ENCODE measurements around the gene KBTBD12.

KBTBD12 gene

DNA sequence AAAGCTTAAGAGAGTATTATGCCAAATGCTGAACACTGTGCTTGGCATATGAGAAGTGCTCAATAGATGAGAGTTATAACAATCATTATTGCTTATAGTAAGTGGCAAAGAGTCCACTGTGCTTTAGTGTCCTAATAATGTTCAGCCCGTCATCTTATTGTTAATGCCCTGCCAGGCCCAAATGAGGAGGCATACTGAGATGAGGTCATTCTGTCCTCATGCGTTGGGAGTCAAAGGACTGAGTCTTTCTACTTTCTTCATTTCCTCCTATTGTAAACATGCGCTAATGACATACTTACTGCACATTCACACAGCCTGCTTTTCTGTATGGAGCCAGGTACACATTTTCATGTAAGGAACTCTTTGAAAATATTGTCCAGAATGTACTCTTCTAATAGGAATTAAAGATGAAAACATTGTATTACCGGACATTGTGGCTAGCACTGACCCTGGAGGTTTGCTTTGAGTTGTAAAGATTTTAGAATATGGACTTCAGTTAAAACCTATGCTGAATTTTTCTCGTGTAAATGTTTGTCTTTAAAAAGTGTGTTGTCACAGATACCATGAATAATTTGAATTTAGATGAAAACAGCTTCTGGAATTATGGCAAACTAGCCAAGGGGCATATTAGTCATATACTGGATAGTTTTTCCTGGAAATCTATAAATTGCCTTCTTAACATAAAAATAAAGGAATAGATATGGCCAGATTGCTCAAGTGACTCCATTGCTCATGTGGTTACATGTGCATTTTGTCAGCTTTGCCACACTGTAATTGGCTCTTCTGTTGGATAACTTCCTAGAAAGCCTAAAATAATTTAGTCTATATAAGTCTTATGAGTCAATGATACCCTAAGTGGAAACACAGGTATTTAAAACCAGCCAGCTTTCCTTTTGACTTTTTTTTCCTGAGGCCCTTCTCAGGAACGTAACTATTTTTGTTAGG is 38.3 kb downstream of the KBTBD12 start:
- DNase-seq (ENCODE audit: low read depth in 2 of 2): no peak

DNA sequence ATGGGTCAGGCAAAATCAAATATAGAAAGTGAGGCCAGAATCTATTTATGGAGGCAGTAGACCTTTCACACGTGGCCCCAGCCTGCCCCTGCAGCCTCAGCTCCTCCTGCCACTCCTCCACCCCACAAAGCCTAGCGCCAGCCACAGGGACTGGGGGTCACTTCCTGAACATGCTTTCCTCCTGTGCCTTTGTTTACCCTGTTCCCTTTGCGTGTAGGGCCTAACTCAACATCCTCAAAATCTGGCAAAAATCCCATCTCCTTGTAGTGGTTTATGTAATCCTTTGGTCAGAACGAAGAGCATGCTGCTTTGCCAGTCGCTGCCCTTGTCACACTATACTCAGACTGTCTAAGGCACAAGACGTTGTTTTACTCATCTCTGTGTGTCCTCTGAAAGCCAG is 39.6 kb downstream of the KBTBD12 start:
- DNase-seq (ENCODE audit: low read depth in 2 of 2): no peak

DNA sequence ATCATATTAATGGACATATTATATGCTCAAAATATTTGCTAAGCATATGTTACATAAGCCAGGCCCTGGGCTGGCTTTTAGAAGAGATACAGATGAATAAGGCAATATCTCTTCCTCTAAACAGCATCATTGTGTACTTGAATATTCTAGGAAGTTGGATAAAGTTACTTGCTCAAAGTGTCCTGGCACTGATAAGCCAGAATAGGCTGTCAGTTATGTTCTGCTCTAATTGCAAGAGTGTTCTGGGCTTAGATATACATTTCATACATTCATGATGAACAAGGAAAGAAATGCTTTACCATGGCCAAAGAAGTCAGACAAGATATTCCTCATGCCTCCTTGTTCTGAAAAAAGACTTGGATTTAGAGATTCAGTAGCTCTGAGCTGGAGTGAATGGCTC is 40.7 kb downstream of the KBTBD12 start:
- DNase-seq (ENCODE audit: low read depth in 2 of 2): no peak

DNA sequence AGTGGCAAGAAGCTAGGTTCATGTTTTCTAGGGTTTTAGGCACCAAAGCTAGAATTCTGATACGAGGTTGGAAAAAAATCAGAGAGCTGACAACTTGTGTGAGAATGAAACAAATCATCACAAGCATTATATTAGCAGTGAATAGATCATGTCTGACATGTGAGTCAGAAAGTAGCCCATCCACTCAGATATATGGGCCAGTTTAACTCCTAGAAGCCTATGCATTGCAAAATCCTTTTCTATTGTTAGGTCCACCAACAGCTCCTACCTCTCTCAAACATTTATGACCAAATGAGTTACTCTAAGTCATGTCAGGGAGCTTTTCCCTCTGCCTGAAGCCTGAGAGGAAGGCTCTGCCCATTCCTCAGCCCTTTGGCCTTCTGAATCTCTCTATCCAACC is 44.0 kb downstream of the KBTBD12 start:
- no peak for DNase-seq (ENCODE audit: low read depth in 2 of 2)

DNA sequence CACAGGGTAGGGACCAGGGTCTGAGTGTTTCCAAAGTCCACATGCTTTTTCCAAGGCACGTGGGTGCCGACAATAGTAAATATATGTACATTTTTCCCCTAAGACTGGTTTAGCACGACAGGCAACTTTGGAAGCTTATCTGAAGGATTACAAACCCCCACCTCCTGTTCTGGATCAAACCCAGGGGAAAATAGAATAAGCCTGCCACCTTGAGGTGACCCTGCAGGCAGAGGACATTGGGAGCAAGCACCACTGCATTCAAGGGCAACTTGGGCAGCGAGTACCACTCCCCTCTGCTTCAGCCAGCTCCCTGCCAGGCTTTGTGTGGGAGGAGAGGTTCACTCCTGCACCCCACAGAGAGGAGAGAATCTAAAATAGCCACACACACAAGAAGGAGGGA is 44.8 kb downstream of the KBTBD12 start:
- DNase-seq (ENCODE audit: low read depth in 2 of 2): no peak

DNA sequence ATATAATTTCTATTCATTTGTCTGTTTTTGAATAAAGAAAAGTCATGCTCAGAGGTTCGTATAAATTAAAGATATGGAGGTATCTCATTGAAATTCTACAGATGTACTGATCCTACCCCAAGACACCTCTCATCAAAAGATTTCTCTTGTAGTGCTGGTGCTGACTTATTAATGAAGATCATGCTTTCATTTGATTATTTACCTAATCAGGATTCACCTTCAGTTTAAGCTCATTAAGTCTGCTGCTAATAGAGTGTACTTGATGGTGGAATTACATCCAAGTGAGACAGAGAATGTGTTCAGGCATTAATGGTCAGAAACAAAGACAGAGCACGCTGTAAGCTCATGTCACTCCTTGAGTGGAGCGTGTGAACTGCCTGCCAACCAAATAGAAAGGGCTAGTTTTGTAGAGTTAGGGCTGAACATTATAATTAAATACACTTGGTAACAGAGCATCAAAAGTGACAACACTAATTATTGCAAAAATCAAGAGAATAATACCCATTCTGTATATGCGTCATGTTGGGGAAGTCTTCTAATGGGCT is 45.5 kb downstream of the KBTBD12 start:
- DNase-seq (ENCODE audit: low read depth in 2 of 2): no peak

DNA sequence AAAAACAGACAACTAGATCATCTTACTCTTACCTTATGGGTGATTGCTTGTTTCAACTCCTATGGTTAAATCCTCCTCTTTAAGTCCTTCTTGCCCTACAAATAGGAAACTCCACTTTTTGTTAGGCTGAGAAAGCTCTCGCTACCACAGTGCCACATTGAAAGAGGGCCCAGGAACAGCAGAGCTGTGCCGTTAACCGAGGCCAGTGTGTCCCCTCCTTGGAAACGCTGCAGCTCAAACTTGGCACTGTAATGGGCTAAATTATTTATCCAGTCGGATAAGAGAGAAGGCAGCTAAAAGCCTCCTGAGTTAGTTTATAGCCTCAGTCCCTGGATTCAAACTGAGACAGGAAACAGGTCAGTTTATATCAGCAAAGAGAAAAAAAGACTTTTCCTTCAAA is 46.1 kb downstream of the KBTBD12 start:
- DNase-seq (ENCODE audit: low read depth in 2 of 2): no peak

DNA sequence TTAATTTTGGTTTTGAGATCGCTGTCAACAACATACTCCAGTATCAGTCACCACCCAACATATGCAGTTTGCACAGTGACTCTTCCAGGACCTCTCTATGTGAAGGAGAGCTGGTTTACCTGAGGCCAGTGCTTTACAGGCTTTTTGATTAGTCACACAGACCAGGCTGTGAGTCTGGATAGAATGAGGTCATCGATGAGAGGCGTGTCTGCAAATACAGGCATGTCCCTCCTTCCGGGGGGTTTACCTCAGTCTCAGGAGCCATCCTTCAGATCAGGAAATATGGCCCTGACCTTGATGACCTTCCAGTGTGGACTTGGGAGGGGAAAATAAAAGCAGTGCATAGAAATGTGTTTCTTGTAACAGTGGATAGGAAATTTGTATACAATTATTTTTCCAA is 46.9 kb downstream of the KBTBD12 start:
- no peak for DNase-seq (ENCODE audit: low read depth in 2 of 2)

DNA sequence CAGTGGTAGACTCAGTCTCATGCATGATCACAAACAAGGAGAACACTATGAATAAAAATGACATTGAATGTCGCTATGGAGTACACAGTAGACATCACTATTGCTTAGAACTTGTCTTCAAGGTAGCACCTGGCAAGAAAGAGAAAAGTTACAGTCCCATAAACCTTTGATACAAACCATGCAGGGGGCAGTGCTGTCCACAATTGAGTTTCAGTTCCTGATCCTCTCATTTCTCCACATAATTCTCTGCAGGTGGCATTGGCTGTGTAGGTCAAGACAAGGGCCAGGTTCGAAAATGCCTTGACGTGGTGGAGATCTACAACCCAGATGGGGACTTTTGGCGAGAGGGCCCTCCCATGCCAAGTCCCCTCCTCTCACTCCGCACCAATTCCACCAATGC is 47.9 kb downstream of the KBTBD12 start:
- no peak for DNase-seq (ENCODE audit: low read depth in 2 of 2)

DNA sequence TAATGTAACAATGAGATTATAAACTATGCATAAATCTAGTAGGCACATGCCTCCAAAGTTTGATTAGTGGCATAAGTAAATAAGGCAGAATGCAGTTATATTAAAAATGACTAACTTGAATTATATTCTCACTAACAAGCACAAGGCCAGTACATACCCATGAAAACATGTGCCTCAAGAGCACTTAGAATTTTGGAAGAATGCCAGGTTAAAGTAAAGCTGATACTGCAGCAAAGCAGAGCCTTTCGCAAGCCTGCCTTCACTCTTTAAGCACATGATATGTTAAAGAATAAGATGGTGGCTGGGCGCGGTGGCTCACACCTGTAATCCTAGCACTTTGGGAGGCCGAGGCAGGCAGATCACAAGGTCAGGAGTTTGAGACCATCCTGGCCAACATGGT is 49.0 kb downstream of the KBTBD12 start:
- DNase-seq (ENCODE audit: low read depth in 2 of 2): no peak

DNA sequence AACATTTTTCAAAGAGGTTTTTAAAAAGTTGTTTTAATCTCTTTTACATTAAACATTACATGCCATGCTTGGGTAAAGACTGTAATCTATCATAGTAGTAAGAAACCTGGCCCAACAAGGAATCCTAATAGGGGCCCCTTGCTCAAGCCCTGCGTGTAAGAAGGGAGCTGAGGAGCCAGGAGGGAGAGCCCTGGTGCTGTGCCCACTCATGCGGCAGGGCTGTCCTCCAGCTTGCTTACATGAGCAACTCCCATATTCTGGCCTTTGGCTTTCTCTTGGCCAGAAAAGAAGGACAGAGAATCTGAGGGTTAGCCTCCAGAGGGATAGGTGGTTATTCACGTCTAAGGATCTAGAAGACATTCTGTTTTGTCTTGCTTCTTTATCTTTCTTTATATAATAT is 49.8 kb downstream of the KBTBD12 start:
- DNase-seq (ENCODE audit: low read depth in 2 of 2): no peak

DNA sequence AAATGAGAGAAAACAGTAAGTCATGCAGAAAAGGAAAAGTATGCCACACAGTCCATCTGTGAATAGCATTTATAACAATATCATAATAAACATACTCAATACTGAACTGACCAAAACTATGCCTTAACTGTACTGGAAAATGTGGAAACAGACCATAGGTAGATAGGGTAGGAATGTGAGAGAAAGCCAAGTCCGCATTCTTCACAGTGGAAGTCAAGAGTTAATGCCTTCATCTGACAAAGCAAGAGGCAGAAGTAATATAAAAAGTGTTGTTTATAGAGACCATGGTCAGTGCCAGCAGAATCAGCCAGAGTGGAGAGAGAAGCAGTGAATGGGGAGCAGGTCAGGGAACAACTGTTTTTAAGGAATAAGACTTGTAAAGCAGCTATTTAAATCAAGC is 52.3 kb downstream of the KBTBD12 start:
- no peak for DNase-seq (ENCODE audit: low read depth in 2 of 2)

DNA sequence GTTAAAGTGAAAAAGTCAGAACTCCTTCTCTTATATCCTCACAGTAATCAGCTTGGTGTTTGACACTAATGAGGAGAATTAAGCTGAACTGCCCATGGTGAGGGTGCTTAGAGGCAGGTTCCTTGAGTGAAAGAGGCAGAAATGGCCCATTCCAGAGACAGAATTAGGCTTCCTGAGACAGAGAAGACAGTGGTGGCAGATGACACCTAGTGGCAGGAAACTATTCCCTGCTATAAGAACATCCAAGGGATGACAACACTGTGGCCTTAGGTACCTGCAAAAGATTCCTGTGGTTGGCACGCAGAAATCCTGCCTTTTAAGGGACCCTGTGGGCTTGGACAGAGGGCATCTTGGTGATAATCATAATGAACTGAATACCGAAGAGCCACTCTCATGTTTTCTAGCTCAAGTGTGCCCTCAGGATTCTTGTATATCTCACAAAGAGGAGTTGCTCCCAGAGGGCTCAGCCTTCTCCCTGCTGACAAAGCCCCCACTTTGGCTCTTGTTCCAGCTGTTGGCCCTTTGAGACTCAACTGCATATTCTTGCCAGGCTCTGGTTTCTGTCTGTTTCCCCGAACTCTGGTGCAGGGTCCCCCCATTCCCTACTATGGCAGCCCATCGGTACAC is 56.0 kb downstream of the KBTBD12 start:
- DNase-seq (ENCODE audit: low read depth in 2 of 2): no peak

DNA sequence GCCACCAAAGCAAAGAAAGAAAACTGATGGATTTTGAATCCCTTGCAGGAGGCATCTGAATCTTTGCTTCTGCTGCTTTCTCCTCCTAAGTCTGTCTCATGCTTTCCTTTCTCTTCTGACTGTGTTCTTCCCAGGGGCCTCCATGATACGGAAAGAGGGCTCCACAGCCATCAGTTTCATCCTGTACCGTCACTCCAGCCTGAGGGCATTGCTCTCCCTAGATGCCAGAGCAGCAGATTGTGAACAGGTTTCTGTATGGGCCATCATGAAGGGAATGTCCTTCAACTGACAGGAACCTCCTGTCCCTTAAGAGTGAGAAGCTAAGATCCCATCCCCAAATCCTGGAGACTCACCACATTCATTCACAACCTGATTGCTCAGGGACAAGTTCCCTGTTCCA is 59.2 kb downstream of the KBTBD12 start:
- no peak for DNase-seq (ENCODE audit: low read depth in 2 of 2)

DNA sequence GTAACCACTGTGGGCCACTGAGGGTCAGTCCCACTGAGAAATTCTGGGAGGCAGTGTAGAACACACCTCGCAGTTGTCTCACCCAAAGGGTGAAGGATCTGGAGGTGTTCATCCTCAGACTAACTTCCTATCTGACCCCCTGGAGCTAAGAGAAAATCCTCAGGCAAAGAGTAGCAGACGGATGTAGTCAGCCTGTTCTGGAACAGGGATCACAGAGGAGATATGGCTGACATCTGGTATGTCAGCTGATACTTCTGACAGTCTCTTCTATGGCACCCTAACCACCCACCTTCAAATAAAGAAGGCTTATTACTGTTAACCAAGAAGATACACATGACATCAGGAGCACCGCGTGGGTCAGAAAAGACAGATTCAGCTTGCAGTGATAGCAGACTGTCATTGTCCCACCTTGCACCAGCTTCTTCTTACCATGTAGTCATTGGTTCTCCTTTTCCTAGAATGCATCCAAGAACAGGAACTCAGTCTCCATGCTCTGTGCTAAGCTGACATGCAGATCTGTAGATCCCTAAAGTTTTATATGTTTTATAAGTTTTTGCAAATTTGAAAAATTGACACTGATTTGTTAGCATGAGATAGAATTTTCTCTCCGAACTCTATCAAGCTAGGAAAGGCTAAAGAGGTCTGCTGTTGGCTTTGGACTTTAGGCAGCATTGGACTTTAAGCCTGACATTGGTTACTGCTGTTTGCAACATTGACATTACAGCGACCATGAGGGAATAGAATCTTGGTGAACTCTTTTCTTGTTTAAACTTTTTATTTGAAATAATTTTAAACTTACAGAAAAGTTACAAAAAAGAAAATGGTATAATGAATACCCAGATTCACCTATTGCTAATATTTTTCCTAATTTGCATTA is 60.4 kb downstream of the KBTBD12 start:
- DNase-seq (ENCODE audit: low read depth in 2 of 2): no peak

DNA sequence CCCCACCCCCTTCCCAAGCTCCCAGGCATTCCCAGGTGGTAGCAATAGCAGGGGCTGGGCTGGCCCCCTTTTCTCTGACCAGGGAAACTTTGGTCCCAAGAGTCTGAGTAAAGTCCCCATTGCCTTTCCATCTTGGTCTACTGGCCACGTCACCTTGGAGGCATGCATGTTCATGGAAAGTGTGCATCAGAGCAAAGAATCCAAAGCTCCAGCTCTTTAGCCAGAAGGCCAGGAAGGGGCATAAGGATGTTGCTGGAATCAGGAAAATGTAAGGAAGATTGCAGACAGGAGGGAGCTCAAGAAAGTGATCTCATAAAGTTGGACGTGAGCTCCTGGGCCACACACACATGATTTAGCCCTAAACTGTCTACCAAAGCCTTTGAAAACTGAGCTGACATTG is 63.6 kb downstream of the KBTBD12 start:
- DNase-seq (ENCODE audit: low read depth in 2 of 2): no peak

DNA sequence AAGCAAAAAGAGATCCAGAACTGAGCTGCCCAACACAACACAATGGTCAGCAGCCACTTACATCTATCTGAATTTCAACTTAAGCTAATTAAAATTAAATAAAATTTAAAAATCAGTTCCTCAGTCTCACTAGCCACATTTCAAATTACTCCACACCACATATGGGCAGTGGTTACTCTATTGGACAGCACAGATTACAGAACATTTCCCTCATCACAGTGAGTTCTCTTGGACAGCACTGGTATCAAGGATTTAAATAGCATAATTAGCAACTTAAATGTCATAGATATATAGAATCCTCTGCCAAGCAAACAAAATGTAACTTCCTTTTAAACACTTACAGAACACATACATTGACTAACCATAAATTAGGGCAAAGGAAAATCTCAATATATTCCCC is 64.4 kb downstream of the KBTBD12 start:
- DNase-seq (ENCODE audit: low read depth in 2 of 2): no peak

DNA sequence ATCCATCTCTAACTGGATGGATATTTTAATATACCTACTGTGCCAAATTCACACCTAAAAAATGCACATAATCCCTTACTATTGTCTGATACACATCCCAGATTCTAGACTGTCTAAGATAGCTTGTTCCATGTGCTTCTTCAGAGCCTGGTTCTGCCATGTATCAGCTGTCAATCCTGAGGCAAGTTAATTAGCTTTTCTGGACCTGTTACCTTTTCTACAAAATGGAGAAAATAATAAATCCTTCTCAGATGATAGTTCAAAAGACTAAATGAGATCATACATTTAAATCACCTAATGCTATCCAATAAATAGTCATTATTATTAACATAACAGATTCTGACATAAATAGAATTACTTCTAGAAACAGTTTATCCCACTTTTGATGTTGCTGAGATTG is 66.1 kb downstream of the KBTBD12 start:
- DNase-seq (ENCODE audit: low read depth in 2 of 2): no peak

DNA sequence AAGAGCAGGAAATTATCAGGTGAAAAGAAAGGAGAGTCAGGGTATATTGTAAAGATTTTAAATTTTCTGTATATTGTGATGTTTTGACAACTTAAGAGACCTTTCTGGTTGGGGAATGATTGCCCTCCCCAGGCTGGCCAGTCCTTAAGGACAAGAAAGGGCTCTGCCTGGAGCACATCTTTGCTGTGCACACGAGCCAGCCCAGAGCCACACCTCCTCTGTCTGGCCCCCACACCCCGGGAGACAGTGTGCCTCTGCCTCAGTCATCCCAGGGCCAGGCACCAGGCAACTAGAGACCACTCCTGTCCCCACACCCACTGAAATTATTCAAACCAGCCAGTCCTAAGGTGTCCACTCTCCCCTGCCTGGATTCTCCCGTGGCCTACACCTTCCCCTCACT is 67.1 kb downstream of the KBTBD12 start:
- no peak for DNase-seq (ENCODE audit: low read depth in 2 of 2)

DNA sequence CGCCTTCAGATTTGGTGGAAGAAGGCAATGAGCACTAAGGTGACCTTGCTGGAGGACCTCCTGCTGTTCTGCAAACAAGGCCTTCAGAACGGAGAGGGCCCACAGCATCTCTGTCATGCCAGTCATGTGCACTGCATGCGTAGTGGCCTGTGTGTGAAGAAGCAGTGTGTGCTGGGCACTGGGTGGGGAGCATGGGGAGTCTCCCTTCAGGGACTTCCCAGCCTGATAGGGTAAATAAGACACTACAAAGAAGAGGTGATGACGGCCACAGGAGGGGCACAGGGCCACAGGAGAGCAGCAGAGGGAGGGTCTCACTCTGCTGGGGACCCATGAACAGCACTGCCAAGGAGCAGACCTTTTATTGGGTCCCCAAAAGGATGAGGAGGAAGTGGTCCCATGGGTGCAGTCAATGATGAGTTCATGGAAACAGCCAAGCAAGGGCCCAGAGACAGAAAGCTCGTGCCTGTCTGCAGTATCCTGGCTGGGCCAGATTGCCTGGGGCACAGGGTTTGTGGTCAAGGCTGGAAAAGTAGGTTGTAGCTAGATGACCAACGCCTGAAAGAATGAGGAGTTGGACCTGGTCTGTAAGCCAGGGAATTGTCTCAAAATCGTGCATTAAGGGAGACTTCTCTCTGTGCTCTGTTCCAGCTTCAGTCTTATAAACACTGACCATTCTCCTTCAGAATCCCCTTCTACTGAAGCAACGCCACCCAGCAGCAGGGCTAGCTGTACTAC is 69.4 kb downstream of the KBTBD12 start:
- no peak for DNase-seq (ENCODE audit: low read depth in 2 of 2)

DNA sequence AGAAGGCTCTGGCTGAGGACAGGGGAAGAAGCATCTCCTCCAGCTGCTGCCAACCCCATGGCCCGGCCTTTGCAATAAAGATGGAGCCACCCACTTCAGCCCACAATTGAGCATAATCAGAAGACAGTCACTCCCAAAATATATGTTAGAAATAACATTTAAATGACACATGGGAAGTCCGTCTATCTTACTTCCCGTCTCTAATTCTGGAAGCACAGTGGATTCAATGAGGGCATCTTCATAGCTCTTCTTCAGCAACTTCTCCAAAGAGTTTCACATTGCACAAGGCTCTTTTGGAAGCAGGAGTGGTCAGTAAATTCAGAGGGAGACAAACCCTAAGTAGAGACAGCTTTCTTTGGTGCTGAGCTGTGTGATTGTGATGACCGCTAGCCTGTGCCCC is 70.2 kb downstream of the KBTBD12 start:
- DNase-seq (ENCODE audit: low read depth in 2 of 2): no peak

All from stimulated activated CD8-positive, alpha-beta memory T cell treated with anti-CD3 and anti-CD28 coated beads, Interleukin-2, amount 100 ng/mL, for 1 hour (primary cell).